Astrocyte (in vitro differentiated cells and primary cell): ENCODE measurements around the gene ARRB1. TPM values are rescaled to one million over a fixed set of nuclear protein-coding genes. Genes with fewer than 3 reads are reported as not detected.

Experiments
- DNase-seq: peaks from one replicate; pipeline ENCODE4 v3.0.0-alpha.2; 2010; ENCODE audit warnings: low read depth
- FAIRE-seq: peaks from 2 replicates; lab custom pipeline; 2011; peaks lifted over from hg19 to GRCh38; lab: Jason Lieb, UNC
- H2AFZ ChIP-seq: 2 replicates; pipeline ENCODE4 v1.6.0; 2012; ENCODE audit warnings: low read depth, low read length, inconsistent platforms
- H3K27ac ChIP-seq: 2 replicates; pipeline ENCODE4 v1.5.1; 2011; ENCODE audit warnings: low read depth, low read length, inconsistent platforms
- H3K27me3 ChIP-seq: 2 replicates; pipeline ENCODE4 v1.6.0; 2011; ENCODE audit warnings: low read length, inconsistent platforms; ENCODE audit not compliant: insufficient read depth
- H3K36me3 ChIP-seq: 2 replicates; pipeline ENCODE4 v1.5.1; 2011; ENCODE audit warnings: low read length, inconsistent platforms; ENCODE audit not compliant: insufficient read depth
- H3K4me1 ChIP-seq: 2 replicates; pipeline ENCODE4 v1.5.1; 2011; ENCODE audit warnings: low read length, inconsistent platforms; ENCODE audit not compliant: insufficient read depth
- H3K4me2 ChIP-seq: 2 replicates; pipeline ENCODE4 v1.6.0; 2012; ENCODE audit warnings: low read length, inconsistent platforms
- H3K4me3 ChIP-seq: 2 replicates; pipeline ENCODE4 v1.5.1; 2011; ENCODE audit warnings: low read depth, mild to moderate bottlenecking, low read length, inconsistent platforms; ENCODE audit not compliant: insufficient read depth
- H3K79me2 ChIP-seq: 2 replicates; pipeline ENCODE4 v1.6.0; 2012; ENCODE audit warnings: mild to moderate bottlenecking, low read length, inconsistent platforms; ENCODE audit not compliant: insufficient read depth
- H3K9ac ChIP-seq: 2 replicates; pipeline ENCODE4 v1.6.0; 2012; ENCODE audit warnings: mild to moderate bottlenecking, low read length, inconsistent platforms
- H3K9me3 ChIP-seq: 2 replicates; pipeline ENCODE4 v1.5.1; 2012; ENCODE audit warnings: low read depth, mild to moderate bottlenecking, low read length, inconsistent platforms; ENCODE audit not compliant: insufficient read depth
- H4K20me1 ChIP-seq: 2 replicates; pipeline ENCODE4 v1.6.0; 2012; ENCODE audit warnings: low read length, inconsistent platforms; ENCODE audit not compliant: insufficient read depth
- H3K27ac Mint-ChIP-seq: one replicate; pipeline ENCODE4 v1.8.0; 2021; ENCODE audit warnings: mild to moderate bottlenecking, mixed read lengths; ENCODE audit not compliant: unreplicated experiment
- H3K27me3 Mint-ChIP-seq: one replicate; pipeline ENCODE4 v1.8.0; 2021; ENCODE audit warnings: low read depth, mixed read lengths; ENCODE audit not compliant: unreplicated experiment
- H3K36me3 Mint-ChIP-seq: one replicate; pipeline ENCODE4 v1.8.0; 2021; ENCODE audit warnings: low read depth, mixed read lengths; ENCODE audit not compliant: unreplicated experiment
- H3K4me1 Mint-ChIP-seq: one replicate; pipeline ENCODE4 v1.8.0; 2021; ENCODE audit warnings: low read depth, mixed read lengths; ENCODE audit not compliant: unreplicated experiment
- H3K4me3 Mint-ChIP-seq: one replicate; pipeline ENCODE4 v1.8.0; 2021; ENCODE audit warnings: mild to moderate bottlenecking, moderate library complexity, mixed read lengths; ENCODE audit not compliant: unreplicated experiment
- H3K9me3 Mint-ChIP-seq: one replicate; pipeline ENCODE4 v1.8.0; 2021; ENCODE audit warnings: mild to moderate bottlenecking, mixed read lengths; ENCODE audit not compliant: unreplicated experiment
- EZH2 ChIP-seq: IDR thresholded peaks from 2 replicates; pipeline ENCODE4 v1.6.1; 2012; ENCODE audit warnings: mild to moderate bottlenecking, low read length, inconsistent platforms; ENCODE audit not compliant: insufficient read depth
- total RNA-seq: library from RNA; stranded (reverse); gene quantifications from 2 replicates; pipeline ENCODE4 v1.2.1, GENCODE V29; 2021
- TF ChIP-seq, protein P1 (sequence below): IDR thresholded peaks from 2 replicates; pipeline ENCODE4 v1.5.1; 2011; ENCODE audit warnings: low read depth, mild to moderate bottlenecking, inconsistent platforms, low read length, moderate library complexity; ENCODE audit not compliant: insufficient read depth

ARRB1 gene
- total RNA-seq, 1 donor from 2014 or later, result 28.5 TPM

DNA sequence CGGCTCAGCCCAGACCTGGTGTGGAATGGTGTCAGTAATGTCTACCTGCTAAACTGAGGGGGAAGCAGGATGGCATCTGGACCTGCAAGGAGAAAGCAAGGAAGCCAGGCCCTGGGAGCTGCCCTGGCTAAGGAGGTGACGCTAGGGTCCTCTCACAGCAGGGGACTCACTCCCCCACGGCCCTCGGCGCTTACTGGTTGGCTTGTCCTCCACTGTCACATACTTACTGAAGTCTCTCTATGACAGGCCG, 62.0 kb downstream of the ARRB1 start:
- Mint-ChIP-seq H3K27ac (no peak overlapping the region), H3K4me1 (no peaks in the 10 kb centered on the region), H3K27me3 (peaks cover 3% of the 10 kb centered on the region), H3K9me3 (no peaks in the 10 kb centered on the region), H3K36me3 (peaks cover 13% of the 10 kb centered on the region), H3K4me3 (no peak overlapping the region)
- DNase-seq, result no peak
- no peaks in the 10 kb centered on the region for H4K20me1 ChIP-seq
- H3K4me3 ChIP-seq, result no peak overlapping the region
- no peaks in the 10 kb centered on the region for H3K79me2 ChIP-seq
- H3K36me3 ChIP-seq, result no peaks in the 10 kb centered on the region
- H2AFZ ChIP-seq, result no peak overlapping the region
- TF ChIP-seq, protein P1, sequence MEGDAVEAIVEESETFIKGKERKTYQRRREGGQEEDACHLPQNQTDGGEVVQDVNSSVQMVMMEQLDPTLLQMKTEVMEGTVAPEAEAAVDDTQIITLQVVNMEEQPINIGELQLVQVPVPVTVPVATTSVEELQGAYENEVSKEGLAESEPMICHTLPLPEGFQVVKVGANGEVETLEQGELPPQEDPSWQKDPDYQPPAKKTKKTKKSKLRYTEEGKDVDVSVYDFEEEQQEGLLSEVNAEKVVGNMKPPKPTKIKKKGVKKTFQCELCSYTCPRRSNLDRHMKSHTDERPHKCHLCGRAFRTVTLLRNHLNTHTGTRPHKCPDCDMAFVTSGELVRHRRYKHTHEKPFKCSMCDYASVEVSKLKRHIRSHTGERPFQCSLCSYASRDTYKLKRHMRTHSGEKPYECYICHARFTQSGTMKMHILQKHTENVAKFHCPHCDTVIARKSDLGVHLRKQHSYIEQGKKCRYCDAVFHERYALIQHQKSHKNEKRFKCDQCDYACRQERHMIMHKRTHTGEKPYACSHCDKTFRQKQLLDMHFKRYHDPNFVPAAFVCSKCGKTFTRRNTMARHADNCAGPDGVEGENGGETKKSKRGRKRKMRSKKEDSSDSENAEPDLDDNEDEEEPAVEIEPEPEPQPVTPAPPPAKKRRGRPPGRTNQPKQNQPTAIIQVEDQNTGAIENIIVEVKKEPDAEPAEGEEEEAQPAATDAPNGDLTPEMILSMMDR, result no peak
- TF ChIP-seq EZH2, result no peak
- no peak overlapping the region for H3K9ac ChIP-seq
- H3K27me3 ChIP-seq, result peaks cover 2% of the 10 kb centered on the region
- H3K9me3 ChIP-seq, result no peaks in the 10 kb centered on the region
- FAIRE-seq, result no peak
- no peak overlapping the region for H3K27ac ChIP-seq
- no peak overlapping the region for H3K4me2 ChIP-seq
- H3K4me1 ChIP-seq, result no peaks in the 10 kb centered on the region

DNA sequence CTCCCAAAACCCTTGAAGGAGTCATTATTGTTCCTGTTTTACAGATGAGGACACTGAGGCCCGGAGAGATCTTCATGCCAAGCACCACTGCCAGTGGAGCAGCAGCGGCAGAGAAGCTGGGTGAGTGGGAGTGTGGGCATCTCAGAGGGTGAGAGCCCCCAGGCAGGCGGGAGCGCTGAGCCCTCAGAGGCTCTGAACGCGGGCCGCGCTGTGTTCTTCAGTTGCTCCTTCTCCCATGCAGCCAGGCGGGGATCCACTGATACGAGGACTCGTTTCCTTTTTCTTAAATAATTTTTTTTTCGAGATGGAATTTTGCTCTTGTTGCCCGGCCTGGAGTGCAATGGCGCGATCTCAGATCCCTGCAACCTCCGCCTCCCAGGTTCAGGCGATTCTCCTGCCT, 63.9 kb downstream of the ARRB1 start:
- Histone ChIP-seq H3K79me2 (no peaks in the 10 kb centered on the region), H3K36me3 (no peaks in the 10 kb centered on the region), H3K9me3 (no peaks in the 10 kb centered on the region), H3K4me3 (no peak overlapping the region), H3K27ac (no peak overlapping the region), H4K20me1 (no peaks in the 10 kb centered on the region), H3K4me2 (no peak overlapping the region), H3K4me1 (no peaks in the 10 kb centered on the region), H3K27me3 (peaks cover 2% of the 10 kb centered on the region), H3K9ac (no peak overlapping the region), H2AFZ (no peak overlapping the region)
- H3K27me3 Mint-ChIP-seq, result peaks cover 3% of the 10 kb centered on the region
- H3K4me3 Mint-ChIP-seq, result no peak overlapping the region
- FAIRE-seq (no peak), DNase-seq (no peak)
- TF ChIP-seq, protein P1, result no peak
- no peak for TF ChIP-seq EZH2
- no peak overlapping the region for H3K27ac Mint-ChIP-seq
- no peaks in the 10 kb centered on the region for H3K9me3 Mint-ChIP-seq
- H3K36me3 Mint-ChIP-seq, result peaks cover 13% of the 10 kb centered on the region
- H3K4me1 Mint-ChIP-seq, result no peaks in the 10 kb centered on the region

DNA sequence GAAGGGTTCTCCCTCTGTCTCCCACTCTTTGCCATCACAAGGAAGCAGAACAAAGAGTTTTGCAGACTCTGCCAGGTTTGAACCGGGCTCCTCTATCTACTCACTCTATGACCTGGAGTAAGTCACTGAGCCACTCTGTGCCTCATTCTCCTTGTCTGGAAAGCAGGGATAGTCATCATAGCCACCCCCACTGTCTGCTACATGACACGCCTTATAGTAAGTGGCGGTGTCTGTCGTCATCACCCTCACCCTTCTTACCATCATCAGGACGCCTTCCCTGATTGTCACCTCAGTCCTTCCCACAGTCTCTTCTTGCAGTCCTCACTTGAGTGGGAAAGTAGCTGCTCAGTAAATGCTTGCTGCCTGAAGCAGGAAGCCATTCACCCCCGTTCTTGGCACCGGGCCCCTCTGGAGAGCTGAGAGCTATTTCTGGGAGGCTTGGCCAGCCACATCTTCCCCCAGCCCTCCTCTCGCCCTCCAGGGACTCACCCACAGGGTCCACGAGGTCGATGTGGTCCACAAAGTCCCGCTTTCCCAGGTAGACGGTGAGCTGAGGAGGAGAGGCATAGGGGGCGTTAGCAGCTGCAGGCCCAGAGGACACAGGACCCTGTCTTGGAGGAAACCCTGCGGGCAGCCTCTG, 64.5 kb downstream of the ARRB1 start:
- FAIRE-seq, result no peak
- Mint-ChIP-seq H3K36me3 (peaks cover 19% of the 10 kb centered on the region), H3K27ac (no peak overlapping the region)

More for the DNA sequence above, 64.5 kb downstream of the ARRB1 start:
- no peak overlapping the region for H3K4me3 ChIP-seq
- H3K9ac ChIP-seq, result no peak overlapping the region
- Mint-ChIP-seq H3K4me1 (no peaks in the 10 kb centered on the region), H3K4me3 (no peak overlapping the region), H3K9me3 (no peaks in the 10 kb centered on the region), H3K27me3 (peaks cover 3% of the 10 kb centered on the region)
- H3K27ac ChIP-seq, result no peak overlapping the region
- no peak overlapping the region for H2AFZ ChIP-seq
- H3K4me2 ChIP-seq, result no peak overlapping the region
- no peaks in the 10 kb centered on the region for H3K4me1 ChIP-seq
- H3K27me3 ChIP-seq, result peaks cover 2% of the 10 kb centered on the region
- no peaks in the 10 kb centered on the region for H3K36me3 ChIP-seq
- H3K79me2 ChIP-seq, result no peaks in the 10 kb centered on the region
- H3K9me3 ChIP-seq, result no peaks in the 10 kb centered on the region
- H4K20me1 ChIP-seq, result no peaks in the 10 kb centered on the region
- TF ChIP-seq EZH2, result no peak
- TF ChIP-seq, protein P1, result no peak
- DNase-seq, result peak; percentile 41
